Cerebellar nuclear complex (tissue), 1 donor: ENCODE data around the gene ARPC1A.
A peak's percentile ranks its signal among the peaks of the same experiment; 100 is the strongest.

Experiments
- DNase-seq, 2 experiments: peaks; one replicate each; lab custom pipeline; 2025; lab: John Stamatoyannopoulos, UW

The ARPC1A gene

GRCh38 chr7:99409806-99410205, 84.1 kb downstream of the ARPC1A start:
- DNase-seq = no peak

DNA sequence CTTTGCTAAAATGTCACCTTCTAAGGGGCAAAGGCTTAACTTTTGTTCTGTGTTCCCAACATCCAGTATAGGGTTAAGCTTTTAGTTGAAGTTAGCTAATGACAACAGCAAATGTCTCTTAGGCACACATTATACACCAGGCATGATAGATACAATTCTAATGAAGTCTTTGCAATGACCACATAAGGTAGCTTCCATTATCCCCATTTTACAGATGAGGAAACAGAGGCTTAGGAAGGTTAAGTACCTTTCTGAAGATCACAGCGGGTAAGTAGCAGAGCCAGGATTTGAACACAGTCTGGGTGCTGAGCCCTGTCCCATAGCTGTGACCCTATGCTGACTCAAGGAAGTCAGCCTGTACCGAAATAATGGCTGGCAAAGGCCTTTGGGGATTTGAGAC, 84.9 kb downstream of the ARPC1A start:
- no peak for DNase-seq

DNA sequence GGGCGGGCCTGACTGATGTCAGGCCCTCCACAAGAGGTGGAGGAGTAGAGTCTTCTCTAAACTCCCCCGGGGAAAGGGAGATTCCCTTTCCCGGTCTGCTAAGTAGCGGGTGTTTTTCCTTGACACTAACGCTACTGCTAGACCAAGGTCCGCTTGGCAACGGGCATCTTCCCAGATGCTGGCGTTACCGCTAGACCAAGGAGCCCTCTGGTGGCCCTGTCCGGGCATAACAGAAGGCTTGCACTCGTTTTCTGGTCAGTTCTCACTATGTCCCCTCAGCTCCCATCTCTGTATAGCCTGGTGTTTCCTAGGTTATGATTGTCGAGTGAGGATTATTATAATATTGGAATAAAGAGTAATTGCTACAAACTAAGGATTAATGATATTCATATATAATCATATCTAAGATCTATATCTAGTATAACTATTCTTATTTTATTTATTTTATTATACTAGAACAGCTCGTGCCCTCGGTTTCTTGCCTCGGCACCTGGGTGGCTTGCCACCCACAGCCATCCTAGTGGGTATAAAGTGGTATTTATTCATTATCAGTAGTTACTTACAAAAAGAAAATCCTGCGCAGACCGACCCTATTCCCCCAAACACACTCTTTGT, 89.9 kb downstream of the ARPC1A start:
- peak in 1 of 2 experiments; percentile 2 for DNase-seq
